HG02981 (cell line): ENCODE measurements around the gene ARHGAP24.
A peak's percentile ranks its signal among the peaks of the same experiment; 100 is the strongest.

ENCODE experiments used
- ATAC-seq: cut with Tn5 transposase; IDR thresholded peaks from one replicate; pipeline ENCODE4 v1.9.1; 2021; ENCODE audit warnings: mild to moderate bottlenecking, moderate library complexity; ENCODE audit not compliant: unreplicated experiment

The ARHGAP24 gene

GRCh38 chr4:85474818-85475630, at the start of gene ARHGAP24:
Gene ARHGAP24 (plus strand): TSS chr4:85475150.
- ATAC-seq = peak; percentile 86

GRCh38 chr4:85426366-85426765, 48.6 kb upstream of the ARHGAP24 start:
- no peak for ATAC-seq

DNA sequence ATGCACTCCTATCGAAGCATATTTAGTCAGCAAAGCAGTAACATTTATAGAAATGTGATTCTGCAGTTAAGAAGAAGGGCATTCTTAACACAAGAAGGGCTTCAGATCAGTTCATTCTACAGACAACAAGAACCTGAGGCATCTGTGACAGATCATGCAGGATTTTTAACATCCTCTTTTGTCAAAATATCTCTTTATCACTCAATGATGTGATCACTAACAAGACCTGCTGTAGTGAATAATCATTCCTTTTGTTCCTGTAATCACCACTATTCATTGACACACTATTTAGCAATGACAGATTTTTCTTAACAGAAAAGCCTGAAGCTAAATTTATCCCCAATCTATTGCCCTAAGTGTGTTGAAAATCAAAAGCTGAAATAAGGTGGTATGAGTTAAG, 47.8 kb upstream of the ARHGAP24 start:
- no peak for ATAC-seq

DNA sequence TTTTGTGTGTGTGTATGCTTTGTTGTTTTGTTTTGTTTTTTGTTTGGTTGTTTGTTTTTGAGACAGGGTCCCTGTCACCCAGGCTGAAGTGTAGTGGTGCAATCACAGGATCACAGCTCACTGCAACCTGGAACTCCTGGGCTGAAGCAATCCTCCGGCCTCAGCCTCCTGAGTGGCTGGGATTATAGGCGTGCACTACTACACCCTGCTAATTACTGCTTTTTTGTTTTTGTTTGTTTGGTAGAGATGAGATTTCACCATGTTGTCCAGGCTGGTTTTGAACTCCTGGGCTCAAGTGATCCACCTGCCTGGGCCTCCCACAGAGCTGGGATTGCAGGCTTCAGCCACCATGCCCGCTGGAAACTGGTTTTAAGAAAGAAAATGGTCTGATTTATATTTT, 44.7 kb upstream of the ARHGAP24 start:
- ATAC-seq = no peak

- ATAC-seq = no peak
Observed at GRCh38 chr4:85430697-85431096, 44.3 kb upstream of the ARHGAP24 start.

DNA sequence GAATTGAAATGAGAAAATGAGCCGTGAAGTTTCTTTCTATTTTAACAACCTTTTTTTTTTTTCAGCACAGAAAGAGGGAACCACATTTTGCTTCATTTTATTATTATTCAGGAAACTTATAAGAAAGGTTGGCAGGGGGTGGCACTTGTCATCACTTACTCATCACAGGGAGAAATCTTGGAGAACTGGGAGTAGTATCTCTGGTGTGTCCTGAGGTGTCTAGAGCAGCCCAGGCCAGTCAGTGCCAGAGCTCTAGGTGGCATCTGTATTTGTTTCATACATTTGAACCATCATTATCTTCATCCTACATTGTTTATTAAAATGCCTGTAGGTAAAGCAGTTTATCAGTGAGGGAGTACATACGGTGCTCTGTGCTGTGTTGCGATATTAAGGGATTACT, 43.8 kb upstream of the ARHGAP24 start:
- no peak for ATAC-seq

DNA sequence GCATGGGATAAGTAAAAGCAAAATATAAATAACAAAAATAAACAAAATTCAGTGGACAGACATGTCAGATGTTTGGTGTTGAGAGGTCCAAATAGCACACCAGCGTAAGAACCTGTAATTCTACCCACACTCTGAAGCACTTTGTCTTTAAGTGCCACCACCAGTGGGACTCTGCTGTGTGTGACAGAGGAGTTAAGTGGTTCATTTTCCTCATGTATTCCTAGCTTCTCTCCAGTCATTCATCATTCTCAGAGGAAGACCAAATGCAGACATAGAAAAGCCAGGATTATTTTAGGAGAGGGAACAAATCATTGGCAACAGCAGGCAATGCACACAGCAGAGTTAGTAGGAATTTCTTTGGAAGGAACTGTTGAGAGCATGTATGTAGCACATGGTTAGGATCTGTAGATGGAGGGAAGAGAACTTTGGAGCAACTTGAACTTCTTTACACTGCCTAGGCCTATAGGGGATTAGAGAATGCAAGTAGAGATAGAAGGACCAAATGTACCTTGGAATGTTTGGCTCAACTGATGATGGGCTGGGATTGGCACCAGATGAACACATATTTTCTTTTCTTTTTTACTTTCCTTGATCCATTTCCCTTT, 43.0 kb upstream of the ARHGAP24 start:
- no peak for ATAC-seq

- ATAC-seq = no peak
Observed at GRCh38 chr4:85445050-85445639, 29.8 kb upstream of the ARHGAP24 start.

DNA sequence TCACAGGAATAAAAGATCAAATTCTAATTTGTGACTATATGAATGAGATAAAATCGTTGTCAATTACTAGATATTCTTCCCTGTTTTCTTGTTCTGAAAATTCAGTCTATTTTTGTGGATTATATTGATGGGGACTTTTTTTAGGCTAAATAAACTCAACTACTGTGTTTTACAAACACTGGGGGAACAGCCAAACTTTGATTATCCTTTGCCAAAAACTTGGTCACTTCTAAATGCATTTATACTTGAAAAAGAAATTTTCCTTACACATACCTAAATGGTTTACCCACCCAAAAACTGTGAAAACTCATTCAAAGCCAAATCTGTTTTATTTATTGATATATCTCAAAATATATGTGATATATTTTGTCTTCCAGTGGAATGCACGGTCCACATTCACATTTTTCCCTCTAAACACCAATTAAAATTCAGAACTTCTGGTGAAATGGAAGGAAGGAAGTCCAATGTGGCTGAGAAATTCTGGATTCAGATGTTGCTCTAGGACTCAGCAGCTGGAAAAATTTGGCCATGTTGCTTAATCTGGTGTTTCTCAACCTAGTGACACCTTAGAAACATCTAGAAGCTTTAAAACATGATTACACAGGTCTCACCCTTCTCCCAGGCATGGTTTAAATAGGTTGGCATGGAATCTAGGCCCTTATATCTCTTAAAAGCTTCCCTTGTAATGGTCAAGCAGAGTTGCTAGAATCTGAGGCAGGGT, 28.6 kb upstream of the ARHGAP24 start:
- no peak for ATAC-seq

- peak; percentile 81 for ATAC-seq
Observed at GRCh38 chr4:85448906-85449890, 25.8 kb upstream of the ARHGAP24 start.

GRCh38 chr4:85452058-85452731, 22.8 kb upstream of the ARHGAP24 start:
- no peak for ATAC-seq

DNA sequence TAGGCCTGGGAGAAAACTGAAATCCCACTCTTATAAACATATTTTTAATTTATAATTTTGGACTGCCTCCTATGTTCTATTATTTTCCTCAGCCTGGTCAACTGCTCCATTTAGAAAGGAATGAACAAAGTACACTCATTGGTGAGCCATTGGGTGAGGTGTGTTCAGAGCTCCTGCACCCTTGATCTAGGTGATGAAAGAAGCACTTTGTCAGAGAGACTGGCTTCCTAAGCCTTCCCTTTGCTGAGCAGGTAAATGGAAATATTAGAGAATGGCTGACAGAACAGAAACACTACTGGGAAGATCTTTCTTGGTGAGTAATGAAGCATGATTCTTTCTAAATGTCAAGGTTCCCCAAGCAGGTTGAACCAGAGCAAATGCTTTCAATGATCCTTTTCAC, 19.0 kb upstream of the ARHGAP24 start:
- no peak for ATAC-seq

DNA sequence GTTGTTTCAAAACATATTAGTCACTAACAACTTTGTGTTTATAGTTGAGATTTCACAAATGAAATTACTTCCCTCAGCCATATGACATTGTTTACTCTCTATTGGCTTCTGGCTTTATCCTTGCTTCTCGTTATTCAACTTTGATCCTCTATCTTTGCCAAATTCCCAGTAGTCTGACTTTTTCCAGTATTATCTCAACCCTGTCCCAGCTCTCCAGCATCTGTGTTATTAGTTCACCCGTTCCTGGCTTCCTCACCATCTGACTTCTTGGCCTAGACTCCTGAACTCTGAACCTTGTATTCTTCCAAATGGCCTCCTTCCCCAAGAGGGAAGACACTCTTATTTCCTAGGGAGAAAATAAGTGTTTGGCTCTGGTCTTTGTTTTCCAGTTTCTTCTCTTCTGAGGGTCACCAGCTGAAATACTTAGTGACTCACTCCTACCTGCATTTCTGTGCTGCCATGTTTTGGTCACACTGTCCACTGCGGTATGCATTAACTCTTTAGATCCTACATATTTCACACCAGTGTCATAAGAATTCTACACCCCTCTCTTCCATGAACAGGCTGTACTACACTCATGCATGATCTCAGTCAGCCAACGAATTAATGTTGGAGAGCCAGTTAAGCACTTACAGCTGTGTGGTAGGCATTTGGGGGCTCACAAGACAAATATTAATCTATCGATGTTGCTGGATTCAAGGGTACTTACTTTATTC, 17.0 kb upstream of the ARHGAP24 start:
- ATAC-seq = no peak

DNA sequence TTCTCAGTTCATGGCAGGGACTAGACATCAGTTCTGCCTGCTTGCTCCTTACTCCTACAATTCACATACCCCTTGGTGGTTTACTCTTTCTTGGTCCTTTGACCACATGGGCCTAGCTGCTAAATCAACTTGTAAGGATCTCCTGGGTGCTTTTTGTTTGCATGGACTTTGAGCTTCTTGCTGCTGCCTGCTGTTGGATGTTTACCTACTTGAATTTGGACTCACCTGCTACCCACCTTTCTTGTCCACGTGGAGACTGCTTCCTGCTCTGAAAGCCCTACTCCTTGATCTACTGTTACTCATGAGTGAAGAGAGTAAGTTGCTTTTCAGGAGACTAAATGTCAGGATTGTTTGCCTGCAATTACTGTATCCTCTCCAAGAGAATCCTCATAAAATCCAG, 15.2 kb upstream of the ARHGAP24 start:
- ATAC-seq = no peak

- no peak for ATAC-seq
Observed at GRCh38 chr4:85474356-85474755, 594 bp upstream of the ARHGAP24 start.

GRCh38 chr4:85475631-85476233, 782 bp downstream of the ARHGAP24 start:
- no peak for ATAC-seq

- no peak for ATAC-seq
Observed at GRCh38 chr4:85476381-85476780, 1.4 kb downstream of the ARHGAP24 start.

- ATAC-seq = peak; percentile 32
Observed at GRCh38 chr4:85477534-85477933, 2.6 kb downstream of the ARHGAP24 start.

GRCh38 chr4:85478576-85478975, 3.6 kb downstream of the ARHGAP24 start:
- no peak for ATAC-seq
